H1 (cell line): ENCODE data around the gene EED.

Experiments
- EP300 ChIP-seq, 2 experiments: IDR thresholded peaks; 1 replicate in 1 of 2; 2 replicates in 1 of 2; pipeline ENCODE4 v1.6.1; 2011 to 2012; ENCODE audit warnings: low read depth in 2 of 2, low read length in 2 of 2, mild to moderate bottlenecking in 2 of 2, borderline replicate concordance in 1 of 2, inconsistent platforms in 1 of 2, moderate library complexity in 1 of 2
- EZH2 ChIP-seq: fragments of 200-600 bp; sonication (generic); IDR thresholded peaks from 2 replicates; pipeline ENCODE4 v1.7.1; 2012; ENCODE audit warnings: low read depth, mild to moderate bottlenecking, moderate library complexity, low read length, inconsistent platforms; ENCODE audit not compliant: severe bottlenecking
- GABPA ChIP-seq: IDR thresholded peaks from 2 replicates; pipeline ENCODE4 v1.6.1; 2011; ENCODE audit warnings: mild to moderate bottlenecking, low read length, moderate library complexity, borderline replicate concordance; ENCODE audit not compliant: insufficient read depth
- KDM5A ChIP-seq: fragments of 200-600 bp; IDR thresholded peaks from 2 replicates; pipeline ENCODE4 v1.7.1; 2012; ENCODE audit warnings: mild to moderate bottlenecking, low read length, inconsistent platforms, mixed read lengths
- POLR2A ChIP-seq, 2 experiments: IDR thresholded peaks; 1 replicate in 1 of 2; 2 replicates in 1 of 2; pipeline ENCODE4 v1.6.1; 2011; ENCODE audit warnings: low read depth in 2 of 2, low read length in 2 of 2, mild to moderate bottlenecking in 2 of 2; ENCODE audit errors: control extremely low read depth in 1 of 2
- POLR2AphosphoS5 ChIP-seq: IDR thresholded peaks from 2 replicates; pipeline ENCODE4 v1.6.1; 2011; ENCODE audit warnings: low read depth, low read length
- SP1 ChIP-seq: IDR thresholded peaks from 2 replicates; pipeline ENCODE4 v1.6.1; 2011; ENCODE audit warnings: low read depth, low read length
- SRF ChIP-seq: IDR thresholded peaks from 2 replicates; pipeline ENCODE4 v1.6.1; 2011; ENCODE audit warnings: mild to moderate bottlenecking, low read depth, low read length, moderate library complexity
- TAF1 ChIP-seq: IDR thresholded peaks from 2 replicates; pipeline ENCODE4 v1.6.1; 2011; ENCODE audit warnings: mild to moderate bottlenecking, low read depth, low read length
- TEAD4 ChIP-seq: IDR thresholded peaks from 2 replicates; pipeline ENCODE4 v1.6.1; 2012; ENCODE audit warnings: low read depth, low read length, inconsistent platforms, mixed read lengths
- YY1 ChIP-seq: IDR thresholded peaks from 2 replicates; pipeline ENCODE4 v1.6.1; 2011; ENCODE audit warnings: low read depth, mild to moderate bottlenecking, low read length
- TF ChIP-seq, protein P1 (sequence below), 3 experiments: IDR thresholded peaks; 1 replicate in 2 of 3; 2 replicates in 1 of 3; pipeline versions ENCODE4 v1.5.1 to v1.6.1; 2011; ENCODE audit warnings: low read length in 3 of 3, mild to moderate bottlenecking in 3 of 3, inconsistent platforms in 2 of 3, low read depth in 1 of 3, moderate library complexity in 1 of 3; ENCODE audit not compliant: insufficient read depth in 1 of 3; ENCODE audit errors: control extremely low read depth in 1 of 3
- TF ChIP-seq, protein P2 (sequence below): IDR thresholded peaks from 2 replicates; pipeline ENCODE4 v1.6.1; 2012; ENCODE audit warnings: inconsistent platforms
- TF ChIP-seq, protein P3 (sequence below): IDR thresholded peaks from 2 replicates; pipeline ENCODE4 v1.6.1; 2011; ENCODE audit warnings: low read depth, mild to moderate bottlenecking, low read length; ENCODE audit not compliant: insufficient read depth

DNA sequence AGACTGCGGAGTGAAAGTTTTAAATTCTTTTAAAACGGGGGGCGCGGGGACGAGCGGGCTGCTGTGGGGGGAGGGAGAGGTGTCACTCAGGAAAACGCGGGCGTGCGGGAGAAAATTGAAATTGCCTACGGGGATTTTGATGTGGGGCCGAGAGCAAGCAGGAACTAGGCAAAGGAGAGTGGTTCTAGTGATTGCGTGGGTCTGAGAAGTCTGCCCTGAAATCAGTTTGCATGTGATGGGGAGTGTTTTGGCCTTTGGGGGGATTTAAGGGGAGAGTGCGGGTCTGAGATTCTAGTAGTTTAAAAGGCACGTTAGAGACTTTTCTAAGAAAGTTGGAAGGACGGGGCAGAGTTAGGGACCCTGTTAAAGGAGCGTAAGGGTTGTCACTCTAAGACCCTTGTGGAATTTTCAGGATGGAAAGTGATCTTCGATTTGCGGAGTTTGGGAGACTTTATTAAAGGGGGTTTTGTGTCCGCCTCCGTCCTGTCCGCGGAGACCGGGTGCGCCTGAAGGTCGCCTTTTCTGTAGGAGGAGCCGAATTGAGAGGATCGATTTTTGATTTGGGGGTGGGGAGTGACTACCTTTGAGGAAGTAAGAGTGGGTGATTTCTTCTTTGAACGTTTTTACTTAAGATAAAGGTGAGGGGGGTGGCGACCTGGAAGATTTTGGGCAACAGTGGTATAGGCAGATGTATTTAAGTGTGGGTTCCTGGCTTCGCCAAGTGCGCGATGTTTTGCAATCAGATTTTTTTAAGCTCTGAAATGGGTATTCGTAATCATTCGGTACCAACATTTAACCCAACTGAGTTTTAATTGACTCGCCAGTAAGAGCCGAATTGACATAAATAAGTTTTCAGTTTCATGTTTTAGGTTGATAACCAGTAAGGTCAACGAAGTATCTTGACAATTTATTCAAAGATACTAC, 1.1 kb downstream of the EED start:
- TF ChIP-seq EP300 (IDR thresholded peaks at IDR 0.05; ENCODE audit: borderline replicate concordance in 1 of 2, low read depth in 2 of 2, low read length in 2 of 2) (no peak), KDM5A (no peak), POLR2AphosphoS5 (no peak), EZH2 (no peak), TEAD4 (no peak), SP1 (no peak), GABPA (no peak), YY1 (no peak), SRF (no peak), TAF1 (no peak), POLR2A (IDR thresholded peaks at IDR 0.05; ENCODE audit: control extremely low read depth in 1 of 2, low read depth in 2 of 2, low read length in 2 of 2) (no peak)
- TF ChIP-seq, protein P1, sequence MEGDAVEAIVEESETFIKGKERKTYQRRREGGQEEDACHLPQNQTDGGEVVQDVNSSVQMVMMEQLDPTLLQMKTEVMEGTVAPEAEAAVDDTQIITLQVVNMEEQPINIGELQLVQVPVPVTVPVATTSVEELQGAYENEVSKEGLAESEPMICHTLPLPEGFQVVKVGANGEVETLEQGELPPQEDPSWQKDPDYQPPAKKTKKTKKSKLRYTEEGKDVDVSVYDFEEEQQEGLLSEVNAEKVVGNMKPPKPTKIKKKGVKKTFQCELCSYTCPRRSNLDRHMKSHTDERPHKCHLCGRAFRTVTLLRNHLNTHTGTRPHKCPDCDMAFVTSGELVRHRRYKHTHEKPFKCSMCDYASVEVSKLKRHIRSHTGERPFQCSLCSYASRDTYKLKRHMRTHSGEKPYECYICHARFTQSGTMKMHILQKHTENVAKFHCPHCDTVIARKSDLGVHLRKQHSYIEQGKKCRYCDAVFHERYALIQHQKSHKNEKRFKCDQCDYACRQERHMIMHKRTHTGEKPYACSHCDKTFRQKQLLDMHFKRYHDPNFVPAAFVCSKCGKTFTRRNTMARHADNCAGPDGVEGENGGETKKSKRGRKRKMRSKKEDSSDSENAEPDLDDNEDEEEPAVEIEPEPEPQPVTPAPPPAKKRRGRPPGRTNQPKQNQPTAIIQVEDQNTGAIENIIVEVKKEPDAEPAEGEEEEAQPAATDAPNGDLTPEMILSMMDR (IDR thresholded peaks at IDR 0.05; ENCODE audit: control extremely low read depth in 1 of 3, insufficient read depth in 1 of 3, low read depth in 1 of 3, low read length in 3 of 3), result no peak
- TF ChIP-seq, protein P2, sequence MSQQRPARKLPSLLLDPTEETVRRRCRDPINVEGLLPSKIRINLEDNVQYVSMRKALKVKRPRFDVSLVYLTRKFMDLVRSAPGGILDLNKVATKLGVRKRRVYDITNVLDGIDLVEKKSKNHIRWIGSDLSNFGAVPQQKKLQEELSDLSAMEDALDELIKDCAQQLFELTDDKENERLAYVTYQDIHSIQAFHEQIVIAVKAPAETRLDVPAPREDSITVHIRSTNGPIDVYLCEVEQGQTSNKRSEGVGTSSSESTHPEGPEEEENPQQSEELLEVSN, result no peak
- TF ChIP-seq, protein P3, sequence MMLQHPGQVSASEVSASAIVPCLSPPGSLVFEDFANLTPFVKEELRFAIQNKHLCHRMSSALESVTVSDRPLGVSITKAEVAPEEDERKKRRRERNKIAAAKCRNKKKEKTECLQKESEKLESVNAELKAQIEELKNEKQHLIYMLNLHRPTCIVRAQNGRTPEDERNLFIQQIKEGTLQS, result no peak
